ENCODE results near the gene NDUFS7. TPM values are rescaled to one million over a fixed set of nuclear protein-coding genes. Genes with fewer than 3 reads are reported as not detected.

NDUFS7 gene
- total RNA-seq, 1 experiment from 2014 or later = 83.9 TPM

DNA sequence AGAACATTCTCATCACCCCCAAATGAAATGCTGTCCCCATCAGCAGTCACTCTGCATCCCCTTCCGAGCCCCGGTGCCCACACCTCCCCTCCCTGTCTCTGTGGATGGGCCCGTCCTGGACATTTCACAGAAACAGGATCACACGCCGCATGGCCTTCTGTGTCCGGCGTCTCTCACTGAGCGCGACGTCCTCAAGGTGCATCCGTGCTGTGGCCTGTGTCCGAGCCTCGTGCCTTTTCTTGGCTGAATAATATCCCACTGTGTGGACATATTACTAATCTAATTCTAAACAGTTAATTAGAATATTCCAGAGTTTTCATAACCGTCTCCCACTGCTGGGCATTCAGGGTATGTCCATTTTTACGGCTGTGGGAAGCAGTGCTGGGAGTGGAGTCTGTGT lies 8.7 kb downstream of the NDUFS7 start:
- no peaks in the 10 kb centered on the region for H3K23me2 ChIP-seq (ENCODE audit: insufficient read length, low read depth, low read length, poor library complexity, severe bottlenecking)
- TF ChIP-seq, protein P1, sequence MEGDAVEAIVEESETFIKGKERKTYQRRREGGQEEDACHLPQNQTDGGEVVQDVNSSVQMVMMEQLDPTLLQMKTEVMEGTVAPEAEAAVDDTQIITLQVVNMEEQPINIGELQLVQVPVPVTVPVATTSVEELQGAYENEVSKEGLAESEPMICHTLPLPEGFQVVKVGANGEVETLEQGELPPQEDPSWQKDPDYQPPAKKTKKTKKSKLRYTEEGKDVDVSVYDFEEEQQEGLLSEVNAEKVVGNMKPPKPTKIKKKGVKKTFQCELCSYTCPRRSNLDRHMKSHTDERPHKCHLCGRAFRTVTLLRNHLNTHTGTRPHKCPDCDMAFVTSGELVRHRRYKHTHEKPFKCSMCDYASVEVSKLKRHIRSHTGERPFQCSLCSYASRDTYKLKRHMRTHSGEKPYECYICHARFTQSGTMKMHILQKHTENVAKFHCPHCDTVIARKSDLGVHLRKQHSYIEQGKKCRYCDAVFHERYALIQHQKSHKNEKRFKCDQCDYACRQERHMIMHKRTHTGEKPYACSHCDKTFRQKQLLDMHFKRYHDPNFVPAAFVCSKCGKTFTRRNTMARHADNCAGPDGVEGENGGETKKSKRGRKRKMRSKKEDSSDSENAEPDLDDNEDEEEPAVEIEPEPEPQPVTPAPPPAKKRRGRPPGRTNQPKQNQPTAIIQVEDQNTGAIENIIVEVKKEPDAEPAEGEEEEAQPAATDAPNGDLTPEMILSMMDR (conservative IDR thresholded peaks at IDR 0.05) = no peak
- no peak overlapping the region for H3T11ph ChIP-seq (ENCODE audit: low read length)
- H4K20me1 ChIP-seq (ENCODE audit: control insufficient read depth, insufficient read depth, insufficient read length) = no peaks in the 10 kb centered on the region
- no peak overlapping the region for H4K91ac ChIP-seq (ENCODE audit: insufficient read length, low read depth, low read length)
- H3K4me2 ChIP-seq (ENCODE audit: insufficient read depth, insufficient read length, low read length) = no peak overlapping the region
- H3K79me1 ChIP-seq (ENCODE audit: insufficient read depth, low read depth, low read length, poor library complexity, severe bottlenecking) = no peaks in the 10 kb centered on the region
- H3K27ac ChIP-seq (ENCODE audit: insufficient read length, low read depth, low read length) = no peak overlapping the region
- Mint-ChIP-seq H3K36me3 (ENCODE audit: insufficient read depth in 1 of 3, low read depth in 3 of 3) (peaks cover 17 to 40% (median 36%) of the 10 kb centered on the region in 3 experiments; a peak in 6 of 7 replicates), H3K4me1 (peaks cover 0 to 6% of the 10 kb centered on the region in 2 experiments; a peak in 2 of 4 replicates), H3K9me3 (no peaks in the 10 kb centered on the region), H3K4me3 (no peak overlapping the region), H3K27me3 (ENCODE audit: low read depth) (no peaks in the 10 kb centered on the region), H3K27ac (no peak overlapping the region)
- H3K27me3 ChIP-seq (ENCODE audit: insufficient read depth, low read length) = no peaks in the 10 kb centered on the region
- H4K5ac ChIP-seq (ENCODE audit: insufficient read length, low read depth, low read length) = no peak overlapping the region
- H3K79me2 ChIP-seq (ENCODE audit: insufficient read depth, low read length) = no peaks in the 10 kb centered on the region
- H4K8ac ChIP-seq (replicated peaks; ENCODE audit: insufficient read length, low read depth, low read length) = no peak overlapping the region
- no peak overlapping the region for H3K56ac ChIP-seq (ENCODE audit: insufficient read length, low read depth, low read length)
- no peak overlapping the region for H3K9ac ChIP-seq (ENCODE audit: extremely low read depth, insufficient read length, low read length)
- no peaks in the 10 kb centered on the region for H3K4me1 ChIP-seq (ENCODE audit: insufficient read depth, low read length)
- H2AK5ac ChIP-seq (ENCODE audit: insufficient read length, low read length) = no peak overlapping the region
- no peak overlapping the region for H3K23ac ChIP-seq (ENCODE audit: insufficient read length, low read depth, low read length)
- no peak overlapping the region for H3K14ac ChIP-seq (ENCODE audit: insufficient read depth, low read length)
- DNase-seq = no peak
- no CpG with 5 or more reads among the region's 15 CpGs for WGBS (ENCODE audit: extremely low coverage, insufficient read length, low lambda C conversion rate)
- H2AFZ ChIP-seq (ENCODE audit: low read length) = no peak overlapping the region
- no peak overlapping the region for H2BK15ac ChIP-seq (ENCODE audit: low read depth, low read length)
- no peaks in the 10 kb centered on the region for H3K9me3 ChIP-seq (ENCODE audit: control insufficient read depth, low read depth, low read length)
- H2BK20ac ChIP-seq (ENCODE audit: low read depth, low read length, poor library complexity, severe bottlenecking) = no peak overlapping the region
- H2BK12ac ChIP-seq (ENCODE audit: insufficient read length, low read depth, low read length) = no peak overlapping the region
- no peak overlapping the region for H3K4ac ChIP-seq (ENCODE audit: low read depth, low read length)
- no peak overlapping the region for H3K18ac ChIP-seq (ENCODE audit: insufficient read length, low read depth, low read length)
- H2BK120ac ChIP-seq (ENCODE audit: low read depth, low read length, poor library complexity, severe bottlenecking) = no peak overlapping the region
- H2BK5ac ChIP-seq (ENCODE audit: insufficient read length, low read length) = no peak overlapping the region
